ENCODE results near the gene MAP3K13.

- TF ChIP-seq SUZ12 (IDR thresholded peaks at IDR 0.05; ENCODE audit: extremely low read depth, insufficient read depth, insufficient read length), result no peak
- TF ChIP-seq ZNF274 (IDR thresholded peaks at IDR 0.05; ENCODE audit: low read depth, low read length), result no peak
- TF ChIP-seq YY1 (IDR thresholded peaks at IDR 0.05; ENCODE audit: insufficient read depth, insufficient read length), result no peak
Measured at GRCh38 chr3:185319801-185320200, 43.1 kb upstream of the MAP3K13 start.
